ENCODE data around the gene LRRC15.

The LRRC15 gene

GRCh38 chr3:194360568-194360967 lies 9.0 kb downstream of the LRRC15 start:
- no peak for DNase-seq

DNA sequence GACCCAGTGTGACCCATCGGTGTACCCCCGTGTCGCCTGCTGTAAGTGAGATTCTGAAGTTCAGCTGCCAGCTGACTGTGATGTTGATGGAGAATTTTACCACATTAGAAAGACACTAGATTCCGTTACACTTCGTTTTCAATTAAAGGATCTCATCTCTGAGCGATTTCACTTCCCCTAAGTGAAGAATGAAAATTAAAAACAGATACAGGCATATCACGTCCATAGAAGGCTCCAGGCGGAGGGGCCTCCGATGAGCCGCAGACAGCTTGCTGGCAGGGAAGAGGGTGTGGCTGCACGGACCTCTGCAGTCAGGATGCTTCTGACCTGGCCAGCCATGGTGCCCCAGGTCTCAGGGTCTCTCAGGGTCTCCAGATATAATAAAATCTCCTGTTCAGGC lies 11.9 kb downstream of the LRRC15 start:
- DNase-seq, result no peak

DNA sequence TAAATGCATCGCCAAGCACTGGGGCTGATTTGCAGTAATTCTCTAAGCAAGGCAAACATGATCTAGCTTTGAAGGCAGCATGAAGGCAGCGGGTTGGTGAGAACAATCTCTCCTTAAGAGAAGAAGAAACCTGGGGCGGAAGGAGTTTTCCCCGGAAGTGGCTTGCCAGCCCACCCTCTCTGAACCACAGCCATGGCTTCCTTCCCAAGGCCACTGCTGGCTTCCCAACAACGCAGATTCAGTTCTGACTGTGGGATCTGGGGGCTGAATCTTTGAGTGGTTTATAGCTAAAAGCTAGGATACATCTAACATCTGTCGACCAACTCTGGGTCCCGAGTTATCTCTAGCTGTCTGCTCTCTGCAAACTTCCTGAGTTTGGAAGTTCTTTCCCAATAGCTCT lies 14.2 kb downstream of the LRRC15 start:
- no peak for DNase-seq

DNA sequence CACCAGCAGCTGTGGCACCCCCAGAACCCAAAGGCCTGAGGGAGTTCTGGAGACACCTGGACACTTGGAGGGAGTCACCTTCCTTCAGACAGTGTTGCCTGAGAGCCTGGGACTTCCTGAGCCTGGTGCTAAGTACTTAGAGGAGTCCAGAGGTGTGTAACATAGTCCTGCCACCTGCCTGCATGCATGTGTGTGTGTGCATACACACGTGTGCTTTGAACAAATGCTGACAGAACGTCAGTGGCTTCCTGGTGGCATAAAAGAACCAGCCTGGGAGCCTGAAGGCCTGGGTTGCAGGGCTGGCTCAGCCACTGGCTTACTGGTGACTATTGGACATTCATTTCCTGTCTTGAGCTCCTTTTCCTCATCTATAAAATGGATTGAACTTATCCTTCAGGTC lies 15.2 kb downstream of the LRRC15 start:
- DNase-seq, result no peak

- no peak for DNase-seq
Measured at GRCh38 chr3:194352667-194353246, 16.8 kb downstream of the LRRC15 start.

- no peak for DNase-seq
Measured at GRCh38 chr3:194351952-194352536, 17.5 kb downstream of the LRRC15 start.

- DNase-seq, result no peak
Measured at GRCh38 chr3:194351080-194351672, 18.4 kb downstream of the LRRC15 start, which contains the start of gene CPN2. CPN2 (minus strand) TSS chr3:194351328; CDS start chr3:194342702, 8,626 bp downstream.

DNA sequence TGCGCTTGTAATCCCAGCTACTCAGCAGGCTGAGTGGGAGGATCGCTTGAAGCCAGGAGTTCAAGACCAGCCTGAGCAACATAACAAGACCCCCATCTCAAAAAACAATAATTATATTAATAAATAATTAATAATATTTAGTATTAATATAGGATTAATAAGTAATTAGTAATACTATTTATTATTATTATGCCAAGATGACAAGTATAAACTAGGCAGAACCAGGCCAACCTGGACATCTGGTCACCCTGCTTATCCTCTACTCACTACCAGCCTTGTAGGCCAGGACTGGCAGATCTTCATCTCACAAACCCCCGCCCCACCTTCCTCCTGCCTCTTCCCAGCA lies 18.8 kb downstream of the LRRC15 start:
- DNase-seq, result no peak

DNA sequence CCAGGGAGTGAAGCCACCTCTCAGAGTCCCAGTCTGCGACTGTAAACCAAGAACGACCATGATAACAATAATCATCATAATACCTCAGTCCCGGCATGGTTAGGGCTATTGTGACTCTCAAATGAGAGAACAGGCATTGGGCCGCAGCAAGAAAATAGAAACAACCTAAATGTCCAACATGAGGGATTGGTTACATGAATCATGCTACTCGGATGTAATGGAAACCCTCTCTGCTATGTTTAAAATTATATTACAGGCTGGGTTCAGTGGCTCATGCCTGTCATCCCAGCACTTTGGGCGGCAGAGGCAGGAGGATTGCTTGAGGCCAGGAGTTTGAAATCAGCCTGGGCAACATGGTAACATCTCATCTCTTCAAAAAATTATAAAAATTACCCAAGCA lies 21.2 kb downstream of the LRRC15 start:
- DNase-seq, result no peak

DNA sequence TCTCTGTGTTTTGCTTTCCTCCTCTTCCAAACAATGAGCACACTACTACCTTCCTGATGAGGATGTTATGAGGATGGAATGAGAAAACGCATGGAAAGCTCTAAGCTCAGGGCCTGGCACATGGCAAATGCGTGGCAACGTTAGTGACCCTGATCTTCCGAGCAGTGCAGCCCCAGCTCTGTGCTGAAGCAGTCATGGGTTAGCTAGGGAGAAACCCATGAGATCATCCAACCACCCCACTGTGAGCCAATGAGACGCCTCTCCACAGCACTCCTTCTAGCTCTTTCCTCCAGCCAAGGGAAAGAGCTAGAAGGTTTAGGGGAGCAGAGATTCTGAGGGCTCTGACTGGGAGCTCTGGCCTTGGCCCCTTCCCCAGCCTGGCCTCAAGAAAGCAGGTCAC lies 22.9 kb downstream of the LRRC15 start:
- no peak for DNase-seq

DNA sequence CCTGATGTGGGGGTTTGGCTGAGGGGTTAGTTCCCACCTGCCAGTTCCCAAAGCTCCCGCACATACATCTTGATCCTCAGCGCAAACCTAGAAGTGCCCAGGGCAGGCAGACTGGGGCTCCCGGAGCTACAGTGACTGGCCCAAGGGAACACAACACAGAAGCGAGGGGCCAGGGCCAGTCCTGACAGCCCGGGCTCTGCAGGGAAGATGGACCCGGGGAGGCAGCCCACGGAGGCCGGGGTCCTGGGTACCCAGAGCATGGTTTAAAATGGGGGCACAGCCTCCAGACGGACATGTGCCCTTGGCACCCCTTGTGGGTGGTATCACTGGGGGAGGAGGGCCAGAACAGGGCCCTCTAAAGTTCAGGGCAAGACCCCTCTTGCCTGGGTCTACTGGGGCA lies 23.5 kb downstream of the LRRC15 start:
- DNase-seq, result no peak

DNA sequence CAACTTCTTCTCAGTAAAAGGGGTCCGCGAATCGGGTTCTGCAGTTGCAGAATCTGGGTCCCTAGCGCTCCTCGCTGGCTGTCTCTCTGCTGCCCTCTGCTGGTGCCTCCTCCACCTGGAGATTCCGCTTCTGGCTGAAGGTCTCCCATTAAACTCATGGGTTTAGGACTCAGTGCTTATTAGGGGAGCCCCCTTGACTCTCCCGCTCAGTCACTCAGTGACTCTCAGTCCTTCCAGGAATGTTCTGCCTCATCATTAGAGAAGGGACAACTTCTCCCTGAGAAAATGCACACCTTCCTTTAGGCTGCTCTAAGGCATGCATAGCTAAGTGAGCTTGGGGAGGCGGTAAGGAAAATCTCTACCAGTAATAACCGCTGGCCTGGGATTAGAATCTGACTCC lies 25.5 kb downstream of the LRRC15 start:
- peak; percentile 76 for DNase-seq

DNA sequence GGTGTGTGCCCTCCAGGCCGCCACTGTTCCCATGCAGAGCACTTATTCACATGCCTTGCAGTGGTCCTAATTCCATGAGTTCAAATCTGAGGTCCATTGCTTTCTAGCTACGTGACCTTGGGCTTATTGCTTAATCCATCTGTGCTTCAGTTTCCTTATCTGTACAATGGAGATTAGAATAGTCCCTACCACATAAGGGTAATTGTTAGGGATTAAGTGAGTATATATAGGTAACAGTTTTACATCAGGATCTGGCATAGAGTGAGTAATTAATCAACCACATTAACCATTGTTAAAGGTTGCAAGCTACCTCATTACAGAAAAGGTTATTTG lies 26.0 kb downstream of the LRRC15 start:
- DNase-seq, result no peak

- no peak for DNase-seq
Measured at GRCh38 chr3:194342861-194343560, 26.5 kb downstream of the LRRC15 start.

DNA sequence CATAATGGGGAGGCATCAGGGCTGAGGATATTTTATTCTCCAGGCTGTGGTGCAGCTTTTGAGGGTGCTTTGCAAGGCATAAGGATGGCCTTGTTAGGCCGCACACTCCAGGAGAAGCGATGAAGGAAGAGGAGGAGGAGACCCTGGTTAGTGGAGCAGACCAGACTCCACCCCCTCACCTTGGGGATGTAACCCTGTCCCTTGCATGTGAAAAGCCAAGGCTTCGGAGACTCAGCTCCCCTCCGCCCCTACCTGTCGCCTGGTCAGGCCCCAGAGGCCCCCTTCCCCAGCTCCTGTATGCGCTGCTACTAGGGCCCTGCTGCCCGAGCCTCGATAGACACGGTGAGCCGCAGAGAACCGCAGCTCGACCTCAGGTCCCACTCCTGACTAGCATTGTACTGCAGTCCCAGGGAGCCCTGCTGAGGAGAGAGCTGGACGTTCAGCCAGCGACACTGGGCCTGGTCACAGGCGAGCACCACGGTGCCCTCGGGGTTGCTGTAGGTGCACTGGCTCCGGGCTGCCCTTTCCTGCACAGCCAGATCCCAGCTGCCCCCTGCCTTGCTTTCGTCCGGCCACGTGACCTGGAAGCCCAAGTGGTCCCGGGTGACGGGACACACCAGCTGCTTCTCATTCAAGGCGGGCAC lies 28.7 kb downstream of the LRRC15 start:
- no peak for DNase-seq

DNA sequence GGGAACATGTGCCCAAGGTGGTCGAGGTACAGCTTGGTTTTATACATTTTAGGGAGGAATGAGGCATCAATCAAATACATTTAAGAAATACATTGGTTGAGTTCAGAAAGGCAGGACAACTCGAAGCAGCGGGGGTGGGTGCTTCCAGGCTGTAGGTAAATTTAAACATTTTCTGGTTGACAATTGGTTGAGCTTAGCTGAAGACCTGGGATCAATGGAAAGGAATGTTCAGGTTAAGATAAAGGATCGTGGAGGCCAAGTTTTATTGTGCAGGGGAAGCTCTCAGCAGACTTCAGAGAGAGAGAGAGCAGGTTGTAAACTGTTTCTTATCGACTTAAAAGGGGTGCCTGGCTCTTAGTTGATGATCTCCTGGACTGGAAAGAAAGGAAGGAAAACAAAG lies 29.7 kb downstream of the LRRC15 start:
- no peak for DNase-seq

DNA sequence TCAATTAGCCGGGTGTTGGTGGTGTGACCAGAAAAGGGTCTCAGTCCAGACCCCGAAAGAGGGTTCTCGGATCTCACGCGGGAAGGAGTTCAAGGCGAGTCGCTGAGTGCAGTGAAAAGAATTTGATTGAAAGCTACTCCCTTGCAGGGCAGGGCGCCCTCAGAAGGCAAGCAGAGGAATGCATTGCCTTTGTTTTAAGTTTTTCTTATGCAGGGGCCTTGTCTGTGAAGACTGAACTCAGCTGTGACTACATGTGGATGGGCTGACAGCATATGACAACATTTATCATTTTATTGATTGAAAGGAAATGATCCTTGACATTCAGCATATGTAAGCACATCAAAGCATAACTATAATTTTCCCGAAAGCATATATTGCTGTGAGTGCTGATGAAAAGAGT lies 30.2 kb downstream of the LRRC15 start:
- DNase-seq, result no peak

DNA sequence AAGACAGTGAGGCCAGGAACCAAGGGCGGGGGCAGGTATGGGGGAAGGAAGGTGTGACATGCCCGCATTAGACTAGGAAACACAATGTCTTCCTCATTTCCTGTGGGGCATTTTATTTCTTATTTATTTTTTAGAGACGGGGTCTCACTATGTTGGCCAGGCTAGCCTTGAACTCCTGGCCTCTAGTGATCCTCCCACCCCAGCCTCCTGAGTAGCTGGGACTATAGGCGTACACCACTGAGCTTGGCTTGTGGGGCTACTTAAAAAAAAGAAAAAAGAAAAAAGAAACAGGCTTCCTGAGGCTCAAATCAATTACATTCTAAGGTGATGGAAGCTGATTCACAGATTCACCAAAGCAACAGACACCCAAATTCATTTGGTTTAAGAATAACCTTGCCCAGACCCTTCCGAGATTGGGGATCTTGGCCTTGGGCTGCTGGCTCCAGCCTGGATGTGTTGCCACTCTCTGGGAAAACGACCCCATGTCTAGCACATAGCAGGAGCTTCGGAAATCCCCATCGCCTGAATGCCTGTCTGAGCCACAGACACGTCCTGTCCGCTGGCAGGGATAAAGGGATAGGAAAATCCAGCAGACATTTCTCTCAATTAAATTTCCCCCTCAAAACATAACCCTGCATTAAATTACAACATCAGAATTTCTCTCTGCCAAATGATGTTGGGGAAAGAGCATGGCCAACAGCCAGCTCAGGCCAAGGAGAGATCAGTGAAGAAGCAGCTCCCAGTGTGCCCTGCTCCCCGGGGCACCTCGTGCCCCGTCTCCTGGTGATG lies 31.4 kb downstream of the LRRC15 start:
- no peak for DNase-seq

DNA sequence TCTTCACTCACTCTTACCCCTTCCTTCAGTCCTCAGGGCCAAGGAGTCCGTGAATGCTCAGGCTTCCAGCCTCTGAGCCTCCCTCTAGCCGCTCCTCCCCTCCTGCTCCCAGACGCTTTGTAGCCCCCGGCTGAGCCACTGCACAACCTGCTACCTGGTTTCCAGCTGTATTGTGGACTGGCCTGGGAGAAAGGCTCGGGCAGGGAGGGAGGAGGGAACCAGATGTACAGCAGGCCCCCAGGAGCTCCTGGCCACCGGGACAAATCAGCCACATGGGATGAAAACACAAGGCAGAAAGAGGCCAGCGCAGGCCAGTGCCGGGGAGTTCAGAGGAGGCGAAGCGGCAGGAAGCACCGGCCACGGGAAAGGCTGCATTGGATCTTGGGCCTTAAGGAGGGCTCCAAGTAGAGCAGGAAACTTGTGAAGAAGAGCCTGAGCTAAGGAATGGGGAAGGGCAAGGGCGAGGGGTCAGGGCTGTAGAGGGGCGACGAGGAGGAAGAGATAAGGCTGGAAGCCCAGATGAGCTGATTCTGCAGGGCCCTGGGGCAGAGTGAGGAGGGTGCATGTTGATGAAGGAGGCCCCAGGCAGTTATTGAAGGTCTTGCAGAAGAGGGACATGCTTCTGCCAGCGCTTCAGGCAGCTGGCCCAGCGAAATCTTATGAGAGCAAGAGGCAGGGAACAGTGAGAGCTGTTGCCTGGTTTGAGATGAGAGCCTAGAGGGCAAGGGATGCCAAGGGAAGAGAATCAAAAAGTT lies 32.8 kb downstream of the LRRC15 start:
- DNase-seq, result no peak

DNA sequence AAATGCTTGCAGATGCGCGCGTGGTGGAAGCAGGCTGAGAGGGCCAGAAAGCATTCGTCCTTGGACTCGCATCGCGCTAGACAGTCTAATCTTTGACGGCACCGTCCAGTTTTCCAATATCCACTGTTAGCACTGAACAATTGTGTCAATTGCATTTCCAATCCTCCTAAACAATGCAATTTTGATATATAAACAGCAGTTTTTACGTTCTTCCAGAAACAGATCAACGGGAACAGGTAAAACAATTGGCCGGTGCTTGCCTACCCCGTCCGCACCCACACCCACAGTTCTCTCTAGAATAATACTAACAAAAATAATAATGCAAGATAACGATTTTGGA lies 35.6 kb downstream of the LRRC15 start:
- no peak for DNase-seq

GRCh38 chr3:194333212-194333980 lies 36.1 kb downstream of the LRRC15 start:
- DNase-seq, result peak; percentile 94 to 95

DNA sequence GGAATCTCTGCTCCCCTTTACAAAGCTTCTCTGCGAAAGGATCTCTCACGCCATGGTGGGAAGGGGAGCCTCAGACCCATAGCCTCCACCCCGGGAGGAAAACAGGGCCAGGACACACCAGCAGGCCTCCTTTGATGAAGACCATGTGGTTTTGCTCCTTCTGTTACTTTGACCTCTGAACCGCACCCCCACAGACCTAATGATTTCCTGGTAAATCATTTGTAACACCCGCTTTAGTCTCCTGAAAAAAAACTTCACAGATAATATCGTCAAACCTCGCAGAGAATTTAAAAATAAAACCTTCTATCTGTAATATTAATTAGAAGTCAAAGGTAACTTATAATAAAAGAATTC lies 36.7 kb downstream of the LRRC15 start:
- DNase-seq, result no peak

All from stimulated activated CD4-positive, alpha-beta T cell treated with anti-CD3 and anti-CD28 coated beads, Interleukin-2, amount 100 ng/mL, for 48 hours (primary cell).